ENCODE measurements around the gene OOSP3.

DNA sequence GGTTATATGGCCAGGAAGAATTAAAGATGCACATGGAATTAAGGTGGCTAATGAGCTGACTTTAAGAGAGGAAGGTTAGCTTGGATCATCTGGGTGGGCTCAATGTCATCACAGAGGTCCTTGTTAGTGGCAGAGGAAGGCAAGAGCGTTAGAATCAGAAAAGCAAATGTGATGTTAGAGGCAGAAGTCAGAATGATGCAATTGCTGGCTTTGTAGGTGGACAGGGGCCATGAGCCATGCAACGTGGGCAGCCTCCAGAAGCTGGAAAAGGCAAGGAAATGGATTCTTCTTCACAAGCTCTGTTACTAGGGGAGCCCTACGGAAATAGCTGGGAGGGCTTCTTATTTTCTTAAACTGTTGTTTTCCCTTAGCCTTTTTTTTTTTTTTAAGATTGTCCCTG is 31.0 kb upstream of the OOSP3 start:
- TF ChIP-seq CTCF (IDR thresholded peaks at IDR 0.05) (no peak), POLR2A (IDR thresholded peaks at IDR 0.05) (no peak)

Data from esophagus squamous epithelium (tissue), 4 donors.